HepG2 (cell line): Measurements from ENCODE around the gene STK40. TPM values are rescaled to one million over a fixed set of nuclear protein-coding genes. Genes with fewer than 3 reads are reported as not detected.

Experiments
- CHD4 ChIP-seq: fragments of 200-600 bp; sonication (generic); IDR thresholded peaks from 2 replicates; pipeline ENCODE4 v1.7.0; 2017; ENCODE audit warnings: mild to moderate bottlenecking, low read length, borderline replicate concordance
- ESRRA ChIP-seq: sonication (generic); formaldehyde crosslinking; IDR thresholded peaks from 2 replicates; pipeline ENCODE4 v1.5.1; 2020; ENCODE audit warnings: mild to moderate bottlenecking, low read depth, missing genetic modification reagents
- HNF4A ChIP-seq: sonication (generic); formaldehyde crosslinking; IDR thresholded peaks from 2 replicates; pipeline ENCODE4 v1.4.0; 2020; ENCODE audit warnings: missing genetic modification reagents
- JDP2 ChIP-seq: sonication (generic); formaldehyde crosslinking; IDR thresholded peaks from 2 replicates; pipeline ENCODE4 v1.8.1; 2022; ENCODE audit warnings: missing genetic modification reagents, borderline replicate concordance
- MBD4 ChIP-seq: IDR thresholded peaks from 2 replicates; pipeline ENCODE4 v1.6.1; 2012; ENCODE audit warnings: low read length, inconsistent platforms, borderline replicate concordance
- MEF2D ChIP-seq: sonication (generic); formaldehyde crosslinking; IDR thresholded peaks from 2 replicates; pipeline ENCODE4 v1.5.1; 2020; ENCODE audit warnings: mild to moderate bottlenecking, missing genetic modification reagents
- NFIB ChIP-seq: sonication (generic); formaldehyde crosslinking; IDR thresholded peaks from 2 replicates; pipeline ENCODE4 v1.9.0; 2021; ENCODE audit warnings: missing genetic modification reagents, mild to moderate bottlenecking, borderline replicate concordance
- RELA ChIP-seq: sonication (generic); formaldehyde crosslinking; IDR thresholded peaks from 2 replicates; pipeline ENCODE4 v1.4.0; 2020; ENCODE audit warnings: missing genetic modification reagents
- ZBTB42 ChIP-seq: sonication (generic); formaldehyde crosslinking; IDR thresholded peaks from 2 replicates; pipeline ENCODE4 v1.5.0; 2020; ENCODE audit warnings: mild to moderate bottlenecking, missing genetic modification reagents
- ZMYM3 ChIP-seq: sonication (generic); formaldehyde crosslinking; IDR thresholded peaks from 2 replicates; pipeline ENCODE4 v1.5.1; 2020; ENCODE audit warnings: mild to moderate bottlenecking, missing genetic modification reagents
- ZNF224 ChIP-seq: sonication (generic); formaldehyde crosslinking; IDR thresholded peaks from 2 replicates; pipeline ENCODE4 v1.5.0; 2020; ENCODE audit warnings: mild to moderate bottlenecking, missing genetic modification reagents
- ZNF225 ChIP-seq: sonication (generic); formaldehyde crosslinking; IDR thresholded peaks from 2 replicates; pipeline ENCODE4 v1.4.0; 2020; ENCODE audit warnings: mild to moderate bottlenecking, missing genetic modification reagents
- ZNF33A ChIP-seq: sonication (generic); formaldehyde crosslinking; IDR thresholded peaks from 2 replicates; pipeline ENCODE4 v1.5.1; 2020; ENCODE audit warnings: missing genetic modification reagents, mild to moderate bottlenecking, moderate library complexity, borderline replicate concordance
- ZNF34 ChIP-seq: sonication (generic); formaldehyde crosslinking; IDR thresholded peaks from 2 replicates; pipeline ENCODE4 v1.4.0; 2020; ENCODE audit warnings: mild to moderate bottlenecking, missing genetic modification reagents, borderline replicate concordance
- ZNF446 ChIP-seq: sonication (generic); formaldehyde crosslinking; IDR thresholded peaks from 2 replicates; pipeline ENCODE4 v1.5.0; 2020; ENCODE audit warnings: mild to moderate bottlenecking, missing genetic modification reagents
- ZNF547 ChIP-seq: sonication (generic); formaldehyde crosslinking; IDR thresholded peaks from 2 replicates; pipeline ENCODE4 v1.5.1; 2020; ENCODE audit warnings: mild to moderate bottlenecking, missing genetic modification reagents
- ZNF589 ChIP-seq: sonication (generic); formaldehyde crosslinking; conservative IDR thresholded peaks from 2 replicates; pipeline ENCODE4 v1.8.0; 2022; ENCODE audit warnings: mild to moderate bottlenecking, moderate library complexity, missing genetic modification reagents
- polyA plus RNA-seq, 8 experiments: library from polyadenylated mRNA; depleted of rRNA in 3 of 8; stranded (reverse) in 7 of 8; unstranded in 1 of 8; fragments of >200 nt; fragmentation: Illumina TruSeq in 4 of 8; extraction: Trizol in 4 of 8; gene quantifications; 2 replicates each; pipeline versions ENCODE4 v1.2.1 to v1.2.3, GENCODE V29; 2011 to 2016; ENCODE audit warnings: low read depth in 4 of 8, missing spikeins in 1 of 8, mixed read lengths in 1 of 8; ENCODE audit not compliant: insufficient read depth in 1 of 8
- total RNA-seq, 5 experiments: library from RNA; depleted of rRNA; stranded (reverse); fragments of >200 nt; fragmentation: Illumina TruSeq; extraction: Trizol; gene quantifications; 2 replicates each; pipeline ENCODE4 v1.2.3, GENCODE V29; 2016; ENCODE audit warnings: low read depth in 1 of 5
- TF ChIP-seq, protein P1 (sequence below): sonication (generic); formaldehyde crosslinking; IDR thresholded peaks from 2 replicates; pipeline ENCODE4 v1.5.1; 2020; ENCODE audit warnings: mild to moderate bottlenecking, missing genetic modification reagents, borderline replicate concordance
- TF ChIP-seq, protein P2 (sequence below): sonication (generic); formaldehyde crosslinking; conservative IDR thresholded peaks from 2 replicates; pipeline ENCODE4 v1.8.0; 2022; ENCODE audit warnings: mild to moderate bottlenecking, moderate library complexity, missing genetic modification reagents
- TF ChIP-seq, protein P3 (sequence below): IDR thresholded peaks from 2 replicates; pipeline ENCODE4 v1.6.1; 2016; ENCODE audit warnings: mild to moderate bottlenecking, missing biosample characterization, missing genetic modification reagents
- TF ChIP-seq, protein P4 (sequence below): sonication (generic); formaldehyde crosslinking; IDR thresholded peaks from 2 replicates; pipeline ENCODE4 v1.8.1; 2022; ENCODE audit warnings: mild to moderate bottlenecking, missing genetic modification reagents
- TF ChIP-seq, protein P5 (sequence below): IDR thresholded peaks from 2 replicates; pipeline ENCODE4 v1.6.1; 2018; ENCODE audit warnings: missing genetic modification reagents, mild to moderate bottlenecking, missing compliant biosample characterization

The STK40 gene
- total and polyA plus RNA-seq, 2 of the 13 experiments (the other 11 are each of a cell fraction or from before 2014, with no cell fraction given) = 33.8 to 35.1 TPM

DNA sequence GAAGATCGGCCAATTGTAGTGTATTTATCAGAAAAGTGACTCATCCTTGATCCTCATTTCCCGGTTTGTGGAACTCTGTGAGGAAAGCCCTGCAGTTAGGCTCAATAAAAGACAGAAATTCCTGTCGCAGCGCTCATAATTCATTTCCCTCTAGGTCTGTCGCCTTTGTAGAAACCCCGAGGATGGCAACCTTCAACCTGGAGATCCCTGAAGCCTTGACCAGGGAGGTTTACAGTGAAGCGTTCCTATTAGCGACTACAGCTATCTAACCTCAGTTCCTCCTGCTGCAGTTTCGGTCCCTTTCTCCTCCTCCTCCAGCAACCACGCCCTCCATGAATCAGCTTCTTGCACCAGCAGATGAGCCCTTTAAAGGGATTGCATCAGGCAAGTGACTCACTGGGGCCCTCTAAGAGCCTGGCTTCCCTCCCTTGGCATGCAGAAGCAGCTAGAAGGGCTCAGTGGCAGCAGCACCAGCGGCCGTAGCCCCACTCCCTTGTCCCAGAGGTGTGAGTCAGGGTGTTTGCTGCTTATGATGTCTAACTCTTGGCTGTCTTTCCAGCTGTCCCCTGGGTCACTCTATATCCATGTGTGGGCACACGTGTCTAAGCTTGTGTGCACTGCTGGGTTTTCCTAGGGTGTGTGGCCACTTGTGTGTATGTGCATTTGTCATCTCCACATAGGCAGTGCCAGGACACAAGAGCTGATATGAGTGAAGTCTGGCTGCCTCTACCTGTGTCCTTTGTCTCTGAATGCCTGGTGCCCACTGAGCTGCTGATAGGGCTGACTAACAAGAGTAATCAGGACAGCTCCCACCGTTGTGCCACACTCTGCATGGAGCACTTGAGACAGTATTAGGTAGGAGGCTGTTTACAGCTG is 779 bp upstream of the STK40 start (continued):
- no peak for TF ChIP-seq ZNF589 (CRISPR knock-in tag)
- TF ChIP-seq ZNF224 (CRISPR knock-in tag) = no peak; the same call in 1 of the 2 replicates
- TF ChIP-seq ZMYM3 (CRISPR knock-in tag) = peak; percentile 88
- no peak for TF ChIP-seq MBD4
- TF ChIP-seq ZNF547 (CRISPR knock-in tag) = no peak
- no peak for TF ChIP-seq ZNF446 (CRISPR knock-in tag)
- TF ChIP-seq, protein P1, sequence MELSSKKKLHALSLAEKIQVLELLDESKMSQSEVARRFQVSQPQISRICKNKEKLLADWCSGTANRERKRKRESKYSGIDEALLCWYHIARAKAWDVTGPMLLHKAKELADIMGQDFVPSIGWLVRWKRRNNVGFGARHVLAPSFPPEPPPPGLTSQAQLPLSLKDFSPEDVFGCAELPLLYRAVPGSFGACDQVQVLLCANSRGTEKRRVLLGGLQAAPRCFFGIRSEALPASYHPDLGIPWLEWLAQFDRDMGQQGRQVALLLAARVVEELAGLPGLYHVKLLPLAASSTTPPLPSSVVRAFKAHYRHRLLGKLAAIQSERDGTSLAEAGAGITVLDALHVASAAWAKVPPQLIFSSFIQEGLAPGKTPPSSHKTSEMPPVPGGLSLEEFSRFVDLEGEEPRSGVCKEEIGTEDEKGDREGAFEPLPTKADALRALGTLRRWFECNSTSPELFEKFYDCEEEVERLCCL (CRISPR knock-in tag) = no peak
- no peak for TF ChIP-seq JDP2
- TF ChIP-seq MEF2D (CRISPR knock-in tag) = peak; percentile 80
- TF ChIP-seq, protein P2, sequence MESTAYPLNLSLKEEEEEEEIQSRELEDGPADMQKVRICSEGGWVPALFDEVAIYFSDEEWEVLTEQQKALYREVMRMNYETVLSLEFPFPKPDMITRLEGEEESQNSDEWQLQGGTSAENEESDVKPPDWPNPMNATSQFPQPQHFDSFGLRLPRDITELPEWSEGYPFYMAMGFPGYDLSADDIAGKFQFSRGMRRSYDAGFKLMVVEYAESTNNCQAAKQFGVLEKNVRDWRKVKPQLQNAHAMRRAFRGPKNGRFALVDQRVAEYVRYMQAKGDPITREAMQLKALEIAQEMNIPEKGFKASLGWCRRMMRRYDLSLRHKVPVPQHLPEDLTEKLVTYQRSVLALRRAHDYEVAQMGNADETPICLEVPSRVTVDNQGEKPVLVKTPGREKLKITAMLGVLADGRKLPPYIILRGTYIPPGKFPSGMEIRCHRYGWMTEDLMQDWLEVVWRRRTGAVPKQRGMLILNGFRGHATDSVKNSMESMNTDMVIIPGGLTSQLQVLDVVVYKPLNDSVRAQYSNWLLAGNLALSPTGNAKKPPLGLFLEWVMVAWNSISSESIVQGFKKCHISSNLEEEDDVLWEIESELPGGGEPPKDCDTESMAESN = peak; percentile 83
- no peak for TF ChIP-seq ZBTB42 (CRISPR knock-in tag)
- no peak for TF ChIP-seq ZNF34 (CRISPR knock-in tag)
- no peak for TF ChIP-seq ZNF33A
- no peak for TF ChIP-seq ESRRA (CRISPR knock-in tag)
- TF ChIP-seq, protein P3, sequence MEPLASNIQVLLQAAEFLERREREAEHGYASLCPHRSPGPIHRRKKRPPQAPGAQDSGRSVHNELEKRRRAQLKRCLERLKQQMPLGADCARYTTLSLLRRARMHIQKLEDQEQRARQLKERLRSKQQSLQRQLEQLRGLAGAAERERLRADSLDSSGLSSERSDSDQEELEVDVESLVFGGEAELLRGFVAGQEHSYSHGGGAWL (CRISPR knock-in tag) = peak; percentile 21; the same call in 1 of the 2 replicates
- no peak for TF ChIP-seq NFIB (CRISPR knock-in tag)
- TF ChIP-seq, protein P4, sequence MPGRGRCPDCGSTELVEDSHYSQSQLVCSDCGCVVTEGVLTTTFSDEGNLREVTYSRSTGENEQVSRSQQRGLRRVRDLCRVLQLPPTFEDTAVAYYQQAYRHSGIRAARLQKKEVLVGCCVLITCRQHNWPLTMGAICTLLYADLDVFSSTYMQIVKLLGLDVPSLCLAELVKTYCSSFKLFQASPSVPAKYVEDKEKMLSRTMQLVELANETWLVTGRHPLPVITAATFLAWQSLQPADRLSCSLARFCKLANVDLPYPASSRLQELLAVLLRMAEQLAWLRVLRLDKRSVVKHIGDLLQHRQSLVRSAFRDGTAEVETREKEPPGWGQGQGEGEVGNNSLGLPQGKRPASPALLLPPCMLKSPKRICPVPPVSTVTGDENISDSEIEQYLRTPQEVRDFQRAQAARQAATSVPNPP (CRISPR knock-in tag) = no peak
- TF ChIP-seq HNF4A (CRISPR knock-in tag) = 0 out of 2 replicates have a peak, but pooled peaks have one; percentile 2
- peak; percentile 35; the same call in 1 of the 2 replicates for TF ChIP-seq CHD4
- no peak for TF ChIP-seq RELA
- TF ChIP-seq, protein P5, sequence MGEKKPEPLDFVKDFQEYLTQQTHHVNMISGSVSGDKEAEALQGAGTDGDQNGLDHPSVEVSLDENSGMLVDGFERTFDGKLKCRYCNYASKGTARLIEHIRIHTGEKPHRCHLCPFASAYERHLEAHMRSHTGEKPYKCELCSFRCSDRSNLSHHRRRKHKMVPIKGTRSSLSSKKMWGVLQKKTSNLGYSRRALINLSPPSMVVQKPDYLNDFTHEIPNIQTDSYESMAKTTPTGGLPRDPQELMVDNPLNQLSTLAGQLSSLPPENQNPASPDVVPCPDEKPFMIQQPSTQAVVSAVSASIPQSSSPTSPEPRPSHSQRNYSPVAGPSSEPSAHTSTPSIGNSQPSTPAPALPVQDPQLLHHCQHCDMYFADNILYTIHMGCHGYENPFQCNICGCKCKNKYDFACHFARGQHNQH (CRISPR knock-in tag) = peak; percentile 72; the same call in 1 of the 2 replicates
- no peak for TF ChIP-seq ZNF225
